HCT116 (cell line): ENCODE data around the gene SLC6A19. TPM values are rescaled to one million over a fixed set of nuclear protein-coding genes. Genes with fewer than 3 reads are reported as not detected.

Source experiments
- total RNA-seq: library from RNA; stranded (reverse); gene quantifications from one replicate; pipeline ENCODE4 v1.2.1, GENCODE V29; 2021; ENCODE audit not compliant: unreplicated experiment

SLC6A19 gene
- total RNA-seq, 1 experiment from 2014 or later, result not detected

Other genes with a start within 250 kb of the SLC6A19 start
- 20.4 TPM for gene NKD2, start 192.8 kb upstream of the SLC6A19 start, total RNA-seq
- 29.6 TPM for gene SLC12A7, start 89.5 kb upstream of the SLC6A19 start, total RNA-seq
- not detected for gene SLC6A18, start 23.8 kb downstream of the SLC6A19 start, total RNA-seq
- 6.9 TPM for gene TERT, start 93.5 kb downstream of the SLC6A19 start, total RNA-seq
- 98.4 TPM for gene CLPTM1L, start 143.5 kb downstream of the SLC6A19 start, total RNA-seq
- gene SLC6A3, start 243.8 kb downstream of the SLC6A19 start, total RNA-seq, result not detected